WTC11 (cell line): ENCODE data around the gene ZFR2. TPM values are rescaled to one million over a fixed set of nuclear protein-coding genes. Genes with fewer than 3 reads are reported as not detected.

Experiments
- ATAC-seq: fragments of 200-7000 bp; cut with Tn5 transposase; 2 replicates; pipeline ENCODE4 v1.10.0; 2021; ENCODE audit warnings: mild to moderate bottlenecking, moderate library complexity
- CTCF ChIA-PET: fragments of 300-600 bp; sonication (Branson Sonifier 250); formaldehyde crosslinking; loops from one replicate; lab custom pipeline; 2021; ENCODE audit warnings: antibody characterized with exemption; lab: Charles Lee
- POLR2A ChIA-PET: fragments of 350-600 bp; sonication (Branson Sonifier 250); formaldehyde crosslinking; loops from one replicate; lab custom pipeline; 2021; ENCODE audit warnings: antibody characterized with exemption; lab: Charles Lee
- DNase-seq: peaks from one replicate; pipeline ENCODE4 v3.0.0; 2021; ENCODE audit warnings: low spot score
- H3K27ac Mint-ChIP-seq: 2 replicates; pipeline ENCODE4 v1.8.0; 2021; ENCODE audit warnings: mixed read lengths
- H3K27me3 Mint-ChIP-seq: 2 replicates; pipeline ENCODE4 v1.8.0; 2021; ENCODE audit warnings: low read depth, mild to moderate bottlenecking, moderate library complexity, mixed read lengths
- H3K36me3 Mint-ChIP-seq: 2 replicates; pipeline ENCODE4 v1.8.0; 2021; ENCODE audit warnings: mixed read lengths
- H3K4me1 Mint-ChIP-seq: 2 replicates; pipeline ENCODE4 v1.8.0; 2022; ENCODE audit warnings: mixed read lengths
- H3K4me3 Mint-ChIP-seq: 2 replicates; pipeline ENCODE4 v1.8.0; 2021; ENCODE audit warnings: mild to moderate bottlenecking, moderate library complexity, mixed read lengths
- H3K9me3 Mint-ChIP-seq: 2 replicates; pipeline ENCODE4 v1.8.0; 2021; ENCODE audit warnings: mixed read lengths
- E2F1 ChIP-seq: sonication (generic); formaldehyde crosslinking; IDR thresholded peaks from 2 replicates; pipeline ENCODE4 v1.8.0; 2022; ENCODE audit warnings: mild to moderate bottlenecking, missing genetic modification reagents
- ERG ChIP-seq: fragments of 250-450 bp; sonication (Bioruptor Pico); IDR thresholded peaks from 2 replicates; pipeline ENCODE4 v1.8.0; 2021; ENCODE audit warnings: mild to moderate bottlenecking
- ETV6 ChIP-seq: sonication (generic); formaldehyde crosslinking; IDR thresholded peaks from 2 replicates; pipeline ENCODE4 v1.8.1; 2022; ENCODE audit warnings: mild to moderate bottlenecking, missing genetic modification reagents
- GTF2I ChIP-seq: fragments of 250-450 bp; sonication (Bioruptor Pico); conservative IDR thresholded peaks from 2 replicates; pipeline ENCODE4 v1.4.0; 2021; ENCODE audit warnings: mild to moderate bottlenecking
- HMGA2 ChIP-seq: fragments of 250-450 bp; sonication (Bioruptor Pico); IDR thresholded peaks from 2 replicates; pipeline ENCODE4 v1.4.0; 2021; ENCODE audit warnings: mild to moderate bottlenecking, moderate library complexity
- HMGXB4 ChIP-seq: sonication (generic); formaldehyde crosslinking; IDR thresholded peaks from 2 replicates; pipeline ENCODE4 v1.8.1; 2023; ENCODE audit warnings: mild to moderate bottlenecking, moderate library complexity, missing genetic modification reagents
- MXD4 ChIP-seq: fragments of 250-450 bp; sonication (Bioruptor Pico); IDR thresholded peaks from 2 replicates; pipeline ENCODE4 v1.8.0; 2021; ENCODE audit warnings: mild to moderate bottlenecking, moderate library complexity, borderline replicate concordance
- NFATC4 ChIP-seq: fragments of 250-450 bp; sonication (Bioruptor Pico); IDR thresholded peaks from 2 replicates; pipeline ENCODE4 v1.9.0; 2021; ENCODE audit warnings: mild to moderate bottlenecking
- NFE2L1 ChIP-seq: sonication (generic); formaldehyde crosslinking; IDR thresholded peaks from 2 replicates; pipeline ENCODE4 v1.8.1; 2023; ENCODE audit warnings: missing genetic modification reagents
- RORB ChIP-seq: fragments of 250-450 bp; sonication (Bioruptor Pico); IDR thresholded peaks from 2 replicates; pipeline ENCODE4 v1.9.0; 2021; ENCODE audit warnings: mild to moderate bottlenecking
- STAT6 ChIP-seq: sonication (generic); formaldehyde crosslinking; conservative IDR thresholded peaks from 2 replicates; pipeline ENCODE4 v1.8.1; 2023; ENCODE audit warnings: mild to moderate bottlenecking, low read depth, missing genetic modification reagents, moderate library complexity
- TCF7 ChIP-seq: sonication (generic); formaldehyde crosslinking; IDR thresholded peaks from 2 replicates; pipeline ENCODE4 v1.8.0; 2022; ENCODE audit warnings: mild to moderate bottlenecking, low read depth, missing genetic modification reagents, moderate library complexity
- ZBTB21 ChIP-seq: sonication (generic); formaldehyde crosslinking; IDR thresholded peaks from 2 replicates; pipeline ENCODE4 v1.8.1; 2023; ENCODE audit warnings: mild to moderate bottlenecking, missing genetic modification reagents, borderline replicate concordance
- ZNF281 ChIP-seq: sonication (generic); formaldehyde crosslinking; IDR thresholded peaks from 2 replicates; pipeline ENCODE4 v1.8.0; 2023; ENCODE audit warnings: mild to moderate bottlenecking, missing genetic modification reagents
- ZNF317 ChIP-seq: sonication (generic); formaldehyde crosslinking; IDR thresholded peaks from 2 replicates; pipeline ENCODE4 v1.8.1; 2023; ENCODE audit warnings: low read depth, mild to moderate bottlenecking, moderate library complexity, missing genetic modification reagents, borderline replicate concordance
- ZNF532 ChIP-seq: fragments of 250-450 bp; sonication (Bioruptor Pico); IDR thresholded peaks from 2 replicates; pipeline ENCODE4 v1.9.0; 2021; ENCODE audit warnings: mild to moderate bottlenecking, borderline replicate concordance
- ZNF671 ChIP-seq: fragments of 250-450 bp; sonication (Bioruptor Pico); IDR thresholded peaks from 2 replicates; pipeline ENCODE4 v1.8.0; 2021; ENCODE audit warnings: mild to moderate bottlenecking
- total RNA-seq: library from RNA; stranded (reverse); gene quantifications from 3 replicates; pipeline ENCODE4 v1.2.3, GENCODE V29; 2021

Gene ZFR2
- total RNA-seq, 1 experiment from 2014 or later, result 17.5 TPM

- H3K4me3 Mint-ChIP-seq, result no peak overlapping the region
- ATAC-seq, result no peak
- TF ChIP-seq RORB (CRISPR knock-in tag) (no peak), HMGXB4 (CRISPR knock-in tag) (no peak), ZNF532 (no peak), NFE2L1 (no peak), ZNF671 (CRISPR knock-in tag) (no peak), E2F1 (CRISPR knock-in tag) (no peak), NFATC4 (CRISPR knock-in tag) (no peak), HMGA2 (CRISPR knock-in tag) (no peak), ZNF317 (CRISPR knock-in tag) (no peak), TCF7 (no peak), STAT6 (no peak), ZBTB21 (CRISPR knock-in tag) (no peak), GTF2I (no peak), ERG (CRISPR knock-in tag) (no peak), ETV6 (CRISPR knock-in tag) (no peak), ZNF281 (CRISPR knock-in tag) (no peak), MXD4 (CRISPR knock-in tag) (no peak)
- TF ChIP-seq, all 79 proteins: peak for 0
- ChIA-PET POLR2A (interaction anchor here (1.3 kb wide), 1 partner anchor 80 kb away, joined by 4 read pairs; the partner anchor contains the start of gene DAPK3), CTCF (interaction anchor here (2.1 to 2.3 kb wide), 2 partner anchors 10 to 42 kb away, joined by 5 to 8 read pairs; partner anchors contain the start of gene ATCAY)
- H3K9me3 Mint-ChIP-seq, result no peaks in the 10 kb centered on the region
- H3K36me3 Mint-ChIP-seq, result no peaks in the 10 kb centered on the region
- no peaks in the 10 kb centered on the region for H3K27me3 Mint-ChIP-seq
- H3K27ac Mint-ChIP-seq, result no peak overlapping the region
- H3K4me1 Mint-ChIP-seq, result no peaks in the 10 kb centered on the region
- DNase-seq, result no peak
These were observed 21.8 kb upstream of the ZFR2 start for GRCh38 chr19:3890591-3890990.
